Upper lobe of left lung (tissue), 4 donors: ENCODE results near the gene CAV3.

Experiments used
- CTCF ChIP-seq, 6 experiments: fragments of 450-650 bp in 4 of 6; fragments of 200-600 bp in 2 of 6; sonication (generic) in 2 of 6; IDR thresholded peaks; one replicate each; pipeline ENCODE4 v1.5.1; 2016 to 2019; ENCODE audit warnings: antibody characterized with exemption in 6 of 6
- POLR2A ChIP-seq, 4 donors: fragments of 450-650 bp; IDR thresholded peaks; one replicate each; pipeline ENCODE4 v1.5.1; 2016 to 2017; ENCODE audit warnings: antibody characterized with exemption in 4 of 4, mild to moderate bottlenecking in 2 of 4
- POLR2AphosphoS5 ChIP-seq, 2 donors: sonication (generic); formaldehyde crosslinking; IDR thresholded peaks; one replicate each; pipeline ENCODE4 v1.5.1; 2017; ENCODE audit warnings: antibody characterized with exemption in 2 of 2

DNA sequence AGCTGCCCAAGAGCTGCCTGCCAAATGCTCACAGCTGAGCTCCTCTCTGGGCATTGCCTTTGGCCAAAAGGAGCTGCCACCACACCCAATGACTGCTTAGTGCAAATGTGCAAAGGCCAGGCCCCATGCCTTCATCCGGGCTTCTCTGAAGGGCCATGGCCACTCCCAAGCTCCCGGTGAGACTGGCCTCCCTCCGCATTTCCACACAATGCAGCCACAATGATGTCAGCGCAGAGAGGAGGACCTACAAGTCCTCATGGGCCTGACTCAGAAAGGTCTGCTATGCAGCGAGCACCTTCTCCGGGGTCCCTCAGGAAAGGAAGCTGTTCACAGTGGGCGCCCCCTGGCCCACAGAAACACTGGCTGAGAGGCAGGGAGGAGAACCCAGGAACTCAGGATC lies 23.1 kb downstream of the CAV3 start:
- no peak for TF ChIP-seq POLR2AphosphoS5 (IDR thresholded peaks at IDR 0.05)
- TF ChIP-seq CTCF (IDR thresholded peaks at IDR 0.05), result no peak
- no peak for TF ChIP-seq POLR2A (IDR thresholded peaks at IDR 0.05)
